ENCODE measurements around the gene CORIN. TPM values are rescaled to one million over a fixed set of nuclear protein-coding genes. Genes with fewer than 3 reads are reported as not detected.

CORIN gene
- polyA plus RNA-seq, 1 donor (not counting 4 experiments of a cell fraction or from before 2014, with no cell fraction given) = 0.14 TPM

DNA sequence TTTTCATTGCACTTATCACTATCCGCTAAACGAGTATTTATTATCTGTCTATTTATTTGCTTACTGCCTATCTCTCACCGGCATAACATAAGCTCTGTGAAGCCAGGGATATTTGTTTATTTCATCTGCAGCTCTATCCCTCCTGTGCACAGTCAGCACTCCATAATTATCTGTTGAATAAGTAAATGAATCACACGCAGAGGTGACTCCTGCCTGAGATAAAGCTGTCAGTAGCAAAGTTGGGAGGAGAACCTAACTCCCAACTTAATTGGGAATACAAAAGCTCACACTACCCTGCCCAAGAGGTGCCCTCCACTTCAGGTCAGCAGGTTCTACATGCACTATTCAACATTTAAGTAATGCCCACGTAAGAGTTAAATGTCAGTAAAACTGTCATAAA lies 85.7 kb downstream of the CORIN start:
- dilution Hi-C loops (cut with MboI; ENCODE audit: extremely low pct_ligation_motif_present, low sequenced_read_pairs) = no loop called here
- Histone ChIP-seq H3K9ac (ENCODE audit: control insufficient read depth, extremely low read depth, insufficient read depth, low read length) (no peak overlapping the region), H3K79me2 (ENCODE audit: control insufficient read depth, insufficient read depth, low read length) (no peaks in the 10 kb centered on the region)

DNA sequence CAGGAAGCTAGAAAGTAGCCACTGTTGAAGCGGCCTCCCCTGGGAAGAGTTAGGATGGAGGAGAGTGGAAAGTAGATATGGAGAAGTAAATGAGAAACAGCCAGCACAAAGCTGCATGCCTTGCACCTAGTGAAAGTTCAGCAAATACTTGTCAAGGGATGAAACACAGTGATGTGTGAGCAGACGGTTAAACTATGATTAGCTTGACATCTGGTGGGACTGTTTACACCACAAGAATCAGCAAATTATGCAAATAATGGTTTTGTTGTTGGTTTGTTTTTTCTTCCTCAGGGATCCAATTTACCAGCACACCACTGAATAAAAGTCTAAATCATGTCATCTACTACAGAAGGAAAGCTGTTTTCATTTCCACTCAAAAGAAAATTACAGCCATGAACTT lies 87.1 kb downstream of the CORIN start:
- no peak overlapping the region for H3K4me2 ChIP-seq (ENCODE audit: control insufficient read depth, extremely low read depth, insufficient read depth, low read depth, low read length)
- H3K9me3 ChIP-seq (ENCODE audit: control insufficient read depth, low read depth, low read length) = no peaks in the 10 kb centered on the region
- H4K20me1 ChIP-seq (ENCODE audit: control insufficient read depth, extremely low read depth, insufficient read depth, low read length) = no peaks in the 10 kb centered on the region
- no peaks in the 10 kb centered on the region for H3K79me2 ChIP-seq (ENCODE audit: control insufficient read depth, insufficient read depth, low read length)
- dilution Hi-C loops (cut with MboI; ENCODE audit: extremely low pct_ligation_motif_present, low sequenced_read_pairs) = no loop called here
- H3K27me3 ChIP-seq (ENCODE audit: control insufficient read depth, extremely low read depth, insufficient read depth, low read length) = no peaks in the 10 kb centered on the region
- H2AFZ ChIP-seq (ENCODE audit: control insufficient read depth, low read length) = no peak overlapping the region
- no peaks in the 10 kb centered on the region for H3K9me1 ChIP-seq (ENCODE audit: control insufficient read depth, extremely low read depth, insufficient read depth, low read length)
- DNase-seq (ENCODE audit: low read depth, low spot score) (no peak), FAIRE-seq (no peak)
- TF ChIP-seq, protein P1, sequence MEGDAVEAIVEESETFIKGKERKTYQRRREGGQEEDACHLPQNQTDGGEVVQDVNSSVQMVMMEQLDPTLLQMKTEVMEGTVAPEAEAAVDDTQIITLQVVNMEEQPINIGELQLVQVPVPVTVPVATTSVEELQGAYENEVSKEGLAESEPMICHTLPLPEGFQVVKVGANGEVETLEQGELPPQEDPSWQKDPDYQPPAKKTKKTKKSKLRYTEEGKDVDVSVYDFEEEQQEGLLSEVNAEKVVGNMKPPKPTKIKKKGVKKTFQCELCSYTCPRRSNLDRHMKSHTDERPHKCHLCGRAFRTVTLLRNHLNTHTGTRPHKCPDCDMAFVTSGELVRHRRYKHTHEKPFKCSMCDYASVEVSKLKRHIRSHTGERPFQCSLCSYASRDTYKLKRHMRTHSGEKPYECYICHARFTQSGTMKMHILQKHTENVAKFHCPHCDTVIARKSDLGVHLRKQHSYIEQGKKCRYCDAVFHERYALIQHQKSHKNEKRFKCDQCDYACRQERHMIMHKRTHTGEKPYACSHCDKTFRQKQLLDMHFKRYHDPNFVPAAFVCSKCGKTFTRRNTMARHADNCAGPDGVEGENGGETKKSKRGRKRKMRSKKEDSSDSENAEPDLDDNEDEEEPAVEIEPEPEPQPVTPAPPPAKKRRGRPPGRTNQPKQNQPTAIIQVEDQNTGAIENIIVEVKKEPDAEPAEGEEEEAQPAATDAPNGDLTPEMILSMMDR (optimal IDR thresholded peaks at IDR 0.05 in 1 of 3, IDR thresholded peaks at IDR 0.05 in 1 of 3, conservative IDR thresholded peaks at IDR 0.05 in 1 of 3; ENCODE audit: extremely low read depth in 1 of 3, insufficient read depth in 2 of 3, low read length in 3 of 3) = no peak
- TF ChIP-seq EZH2 (IDR thresholded peaks at IDR 0.05; ENCODE audit: low read length) = no peak
- no peaks in the 10 kb centered on the region for H3K36me3 ChIP-seq (ENCODE audit: control insufficient read depth in 2 of 2, extremely low read depth in 1 of 2, insufficient read depth in 2 of 2, low read length in 2 of 2)
- no peak overlapping the region for H3K4me3 ChIP-seq (ENCODE audit: control insufficient read depth in 2 of 3, extremely low read depth in 1 of 3, insufficient read depth in 2 of 3, low read depth in 1 of 3, low read length in 3 of 3)
- no peaks in the 10 kb centered on the region for H3K4me1 ChIP-seq (ENCODE audit: control insufficient read depth, extremely low read depth, insufficient read depth, low read length)
- H3K27ac ChIP-seq (ENCODE audit: control insufficient read depth, insufficient read depth, low read length) = no peak overlapping the region
- no peak overlapping the region for H3K9ac ChIP-seq (ENCODE audit: control insufficient read depth, extremely low read depth, insufficient read depth, low read length)

More for the DNA sequence above, 85.7 kb downstream of the CORIN start:
- Histone ChIP-seq H3K27me3 (ENCODE audit: control insufficient read depth, extremely low read depth, insufficient read depth, low read length) (no peaks in the 10 kb centered on the region), H2AFZ (ENCODE audit: control insufficient read depth, low read length) (no peak overlapping the region), H3K9me1 (ENCODE audit: control insufficient read depth, extremely low read depth, insufficient read depth, low read length) (no peaks in the 10 kb centered on the region), H4K20me1 (ENCODE audit: control insufficient read depth, extremely low read depth, insufficient read depth, low read length) (no peaks in the 10 kb centered on the region), H3K9me3 (ENCODE audit: control insufficient read depth, low read depth, low read length) (no peaks in the 10 kb centered on the region), H3K4me3 (ENCODE audit: control insufficient read depth in 2 of 3, extremely low read depth in 1 of 3, insufficient read depth in 2 of 3, low read depth in 1 of 3, low read length in 3 of 3) (no peak overlapping the region), H3K4me2 (ENCODE audit: control insufficient read depth, extremely low read depth, insufficient read depth, low read depth, low read length) (no peak overlapping the region), H3K36me3 (ENCODE audit: control insufficient read depth in 2 of 2, extremely low read depth in 1 of 2, insufficient read depth in 2 of 2, low read length in 2 of 2) (no peaks in the 10 kb centered on the region), H3K4me1 (ENCODE audit: control insufficient read depth, extremely low read depth, insufficient read depth, low read length) (no peaks in the 10 kb centered on the region), H3K27ac (ENCODE audit: control insufficient read depth, insufficient read depth, low read length) (no peak overlapping the region)
- no peak for DNase-seq (ENCODE audit: low read depth, low spot score)
- no peak for TF ChIP-seq EZH2 (IDR thresholded peaks at IDR 0.05; ENCODE audit: low read length)
- TF ChIP-seq, protein P1 (optimal IDR thresholded peaks at IDR 0.05 in 1 of 3, IDR thresholded peaks at IDR 0.05 in 1 of 3, conservative IDR thresholded peaks at IDR 0.05 in 1 of 3; ENCODE audit: extremely low read depth in 1 of 3, insufficient read depth in 2 of 3, low read length in 3 of 3) = no peak
- FAIRE-seq = no peak

All from keratinocyte (primary cell).